ENCODE results near the gene SH3BGRL3.
A peak's percentile ranks its signal among the peaks of the same experiment; 100 is the strongest.
"Not testable (repeated sequence)": the region's sequence is repeated elsewhere in the genome, so short reads cannot be mapped to it uniquely, and the experiment has no call there.

The SH3BGRL3 gene

DNA sequence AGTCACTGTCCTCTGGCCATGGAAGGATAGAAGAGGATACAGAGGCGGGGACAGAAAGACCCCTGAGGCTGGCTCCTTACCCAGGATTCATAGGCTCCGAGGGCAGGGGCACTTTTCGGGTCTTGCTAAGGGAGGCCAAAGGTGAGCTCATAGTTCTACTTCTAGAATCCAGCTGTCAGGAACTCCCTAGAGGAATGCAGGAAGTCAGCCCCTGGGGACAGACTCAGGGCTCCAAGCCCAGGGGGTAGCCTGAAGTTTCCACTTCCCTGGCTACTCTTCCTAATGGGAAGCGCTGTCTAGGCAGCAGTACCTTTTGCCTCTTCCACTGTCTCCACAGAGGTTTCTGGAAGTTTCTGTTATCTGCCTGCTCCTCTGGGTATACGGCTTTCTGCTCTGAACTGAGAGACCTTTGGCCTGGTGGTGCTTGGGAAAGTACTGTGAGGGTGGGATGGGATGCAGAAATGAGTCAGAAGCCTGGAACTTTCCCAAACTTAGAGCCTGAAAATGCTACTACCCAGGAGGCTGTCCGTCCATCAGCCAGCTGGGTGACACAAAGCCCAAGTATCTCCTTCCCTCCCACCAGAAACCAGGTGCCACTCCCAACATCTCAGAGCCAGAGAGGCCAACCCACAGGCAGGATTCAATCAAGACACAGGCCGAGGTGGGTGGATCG, 23.0 kb downstream of the SH3BGRL3 start:
- no peak overlapping the region for H3K27ac ChIP-seq
- no peak for TF ChIP-seq ZFX (IDR thresholded peaks at IDR 0.05; ENCODE audit: borderline replicate concordance)
- TF ChIP-seq, protein P1, sequence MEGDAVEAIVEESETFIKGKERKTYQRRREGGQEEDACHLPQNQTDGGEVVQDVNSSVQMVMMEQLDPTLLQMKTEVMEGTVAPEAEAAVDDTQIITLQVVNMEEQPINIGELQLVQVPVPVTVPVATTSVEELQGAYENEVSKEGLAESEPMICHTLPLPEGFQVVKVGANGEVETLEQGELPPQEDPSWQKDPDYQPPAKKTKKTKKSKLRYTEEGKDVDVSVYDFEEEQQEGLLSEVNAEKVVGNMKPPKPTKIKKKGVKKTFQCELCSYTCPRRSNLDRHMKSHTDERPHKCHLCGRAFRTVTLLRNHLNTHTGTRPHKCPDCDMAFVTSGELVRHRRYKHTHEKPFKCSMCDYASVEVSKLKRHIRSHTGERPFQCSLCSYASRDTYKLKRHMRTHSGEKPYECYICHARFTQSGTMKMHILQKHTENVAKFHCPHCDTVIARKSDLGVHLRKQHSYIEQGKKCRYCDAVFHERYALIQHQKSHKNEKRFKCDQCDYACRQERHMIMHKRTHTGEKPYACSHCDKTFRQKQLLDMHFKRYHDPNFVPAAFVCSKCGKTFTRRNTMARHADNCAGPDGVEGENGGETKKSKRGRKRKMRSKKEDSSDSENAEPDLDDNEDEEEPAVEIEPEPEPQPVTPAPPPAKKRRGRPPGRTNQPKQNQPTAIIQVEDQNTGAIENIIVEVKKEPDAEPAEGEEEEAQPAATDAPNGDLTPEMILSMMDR (IDR thresholded peaks at IDR 0.05), result no peak

DNA sequence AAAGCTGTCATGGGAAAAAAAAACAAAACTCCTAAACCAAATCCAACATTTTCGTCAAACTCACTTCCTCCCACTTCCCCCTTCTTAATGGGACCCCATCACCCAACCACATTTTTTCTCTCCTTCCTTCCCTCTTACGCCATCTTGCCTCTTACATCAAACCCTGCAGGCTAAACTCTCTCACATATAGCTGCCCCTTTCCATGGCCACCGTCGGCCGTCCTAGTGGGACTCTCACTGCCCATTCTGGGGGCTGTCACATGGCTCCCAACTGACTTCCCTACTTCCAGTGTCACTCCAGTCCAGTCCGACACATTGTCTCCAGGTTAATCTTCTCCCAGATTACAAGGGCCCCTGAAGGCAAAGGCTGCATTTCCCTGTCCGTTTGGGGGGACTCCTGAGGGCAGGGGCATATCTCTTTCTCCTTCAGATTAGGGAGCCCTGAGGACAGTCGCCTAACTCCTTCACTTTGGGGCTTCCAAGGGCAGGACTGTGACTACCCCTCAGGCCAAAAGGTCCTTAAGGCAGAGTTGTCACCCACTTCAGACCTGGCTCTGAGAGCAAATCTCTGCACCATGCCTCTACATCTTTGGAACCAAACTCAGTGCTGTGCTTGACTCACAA, 25.9 kb downstream of the SH3BGRL3 start:
- TF ChIP-seq, protein P1 (IDR thresholded peaks at IDR 0.05), result no peak
- no peak for TF ChIP-seq ZFX (IDR thresholded peaks at IDR 0.05; ENCODE audit: borderline replicate concordance)
- peak overlapping the region; percentile 61 for H3K27ac ChIP-seq

DNA sequence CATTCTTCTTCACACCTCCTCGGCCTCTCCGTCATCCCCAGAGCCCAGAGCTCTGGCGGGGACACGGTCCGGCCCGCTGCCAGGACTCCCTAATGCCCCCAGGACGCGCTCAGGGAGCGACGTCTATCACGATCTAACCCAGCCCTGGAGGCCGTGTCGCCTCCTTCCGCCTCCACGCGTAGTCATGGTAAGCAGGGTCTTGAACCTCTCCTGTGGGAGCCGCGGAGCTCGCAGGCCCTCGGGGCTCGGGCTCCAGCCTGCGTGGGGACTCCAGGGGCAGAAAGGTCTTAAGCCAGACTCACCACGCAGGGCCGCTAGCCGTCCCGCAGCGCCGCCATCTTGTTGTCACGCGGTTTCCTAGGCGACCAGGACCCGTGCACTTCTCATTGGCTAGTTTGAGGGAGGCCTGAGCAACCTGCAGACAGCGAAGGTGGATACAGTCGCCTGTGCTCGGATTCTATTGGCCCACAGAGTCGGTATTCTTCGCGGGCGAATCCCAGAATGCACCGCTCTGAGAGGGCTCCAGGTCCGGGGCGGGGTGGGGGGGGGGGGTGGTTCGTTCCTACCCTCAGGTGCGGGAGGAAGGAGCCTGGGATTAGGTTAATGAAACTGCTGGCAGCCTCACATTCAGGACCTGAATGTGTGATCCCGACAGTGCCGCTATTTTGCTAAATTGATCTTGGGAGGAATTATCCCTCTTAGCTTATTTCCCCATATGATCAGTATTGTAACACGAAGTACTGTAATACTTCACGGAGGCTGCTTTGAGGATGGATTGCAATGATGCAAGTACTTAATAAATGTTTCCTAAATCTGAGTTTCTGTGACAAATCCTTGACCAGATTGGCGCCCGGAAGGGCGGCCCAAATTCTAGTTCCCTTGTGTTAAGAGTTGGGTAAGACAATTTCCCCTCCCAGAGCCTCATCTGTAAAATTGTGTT, 26.7 kb downstream of the SH3BGRL3 start, which contains the start of gene UBXN11:
Gene UBXN11, minus strand, starts transcription at position 347 of the 940 bp plus-strand sequence. CDS start 3,753 bp downstream, outside the sequence.
- H3K27ac ChIP-seq, result peak within 1 kb of the TSS; percentile 61
- no peak for TF ChIP-seq ZFX (IDR thresholded peaks at IDR 0.05; ENCODE audit: borderline replicate concordance)
- TF ChIP-seq, protein P1 (IDR thresholded peaks at IDR 0.05), result no peak

DNA sequence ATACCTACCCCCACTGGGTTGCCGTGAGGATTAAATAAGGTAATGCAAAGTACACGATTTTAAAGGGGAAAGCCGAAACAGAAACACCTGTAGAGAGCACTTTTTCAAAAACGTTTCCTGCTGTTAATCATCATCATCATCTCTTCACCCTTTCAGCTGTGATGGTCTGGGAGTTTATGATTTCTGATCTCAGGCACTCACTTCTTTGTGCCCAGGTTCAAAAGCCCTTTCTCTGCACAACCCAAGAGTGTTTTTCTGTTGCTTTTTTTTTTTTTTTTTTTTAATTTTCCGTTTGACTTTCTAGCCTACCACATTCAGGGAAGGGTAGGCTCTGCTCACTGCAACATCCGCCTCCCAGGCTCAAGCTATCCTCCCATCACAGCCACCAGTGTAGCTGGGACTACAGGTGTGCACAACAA, 27.5 kb downstream of the SH3BGRL3 start:
- TF ChIP-seq, protein P1 (IDR thresholded peaks at IDR 0.05), result no peak
- no peak for TF ChIP-seq ZFX (IDR thresholded peaks at IDR 0.05; ENCODE audit: borderline replicate concordance)
- peak overlapping the region; percentile 61 for H3K27ac ChIP-seq

DNA sequence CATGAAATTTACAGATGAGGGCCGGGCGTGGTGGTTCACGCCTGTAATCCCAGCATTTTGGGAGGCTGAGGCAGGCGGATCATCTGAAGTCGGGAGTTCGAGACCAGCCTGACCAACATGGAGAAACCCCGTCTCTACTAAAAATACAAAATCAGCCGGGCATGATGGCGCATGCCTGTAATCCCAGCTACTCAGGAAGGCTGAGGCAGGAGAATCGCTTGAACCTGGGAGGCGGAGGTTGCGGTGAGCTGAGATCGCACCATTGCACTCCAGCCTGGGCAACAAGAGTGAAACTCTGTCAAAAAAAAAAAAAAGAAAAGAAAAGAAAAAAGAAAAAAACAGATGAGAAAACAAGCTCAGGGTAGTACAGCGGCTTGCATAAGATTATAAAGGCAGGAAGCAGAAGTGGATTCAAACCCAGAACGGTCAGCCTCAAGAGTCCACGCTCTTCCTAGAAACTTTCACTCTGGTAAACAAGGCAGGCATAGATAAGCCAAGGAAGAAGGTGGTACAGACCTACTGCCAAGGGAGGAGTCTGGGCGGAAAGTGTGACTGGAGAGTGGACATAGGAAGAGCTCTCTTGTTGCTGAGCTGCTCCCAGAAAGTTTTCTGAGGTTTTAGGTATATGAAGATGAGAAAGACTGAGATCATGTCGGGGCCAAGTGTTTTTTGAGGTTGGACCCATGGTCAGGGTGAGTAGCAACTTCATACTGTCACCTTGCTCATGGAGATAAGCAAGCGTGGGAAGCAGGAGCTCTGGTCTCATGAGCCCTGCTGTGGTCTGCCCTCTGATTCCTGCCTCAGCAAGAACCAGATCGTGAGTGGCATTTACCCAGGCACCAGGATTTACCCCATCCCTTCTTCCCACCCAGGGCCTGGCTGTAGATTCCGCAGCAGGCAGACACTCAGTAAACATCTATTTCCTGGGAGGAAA, 28.3 kb downstream of the SH3BGRL3 start:
- not testable (repeated sequence) for H3K27ac ChIP-seq

DNA sequence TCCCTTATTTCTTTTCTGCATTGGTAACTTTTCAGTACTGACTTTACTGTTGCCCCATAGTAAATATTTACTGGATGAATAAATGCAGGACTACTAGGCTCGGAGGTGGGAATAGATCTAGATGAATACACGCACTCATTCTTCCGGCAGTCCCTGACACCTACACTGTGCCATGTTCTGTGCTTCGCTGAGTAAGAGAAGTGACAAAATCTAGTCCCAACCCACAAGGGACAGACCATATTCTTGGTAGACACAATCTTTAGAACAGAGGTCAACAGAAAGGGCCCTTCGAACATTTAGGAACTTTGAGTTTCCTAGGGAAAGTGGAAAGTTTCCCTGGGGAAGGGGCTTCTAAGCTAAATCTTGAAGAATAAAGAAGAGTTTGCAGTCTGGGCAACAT, 34.6 kb downstream of the SH3BGRL3 start:
- no peak overlapping the region for H3K27ac ChIP-seq

More for the DNA sequence above, 34.6 kb downstream of the SH3BGRL3 start:
- no peak for TF ChIP-seq ZFX (IDR thresholded peaks at IDR 0.05; ENCODE audit: borderline replicate concordance)
- TF ChIP-seq, protein P1 (IDR thresholded peaks at IDR 0.05), result no peak

Measured in 22Rv1 (cell line).